Gastroesophageal sphincter (tissue), 3 donors: Measurements from ENCODE around the gene PRR5L.

Source experiments
- EP300 ChIP-seq: sonication (generic); formaldehyde crosslinking; IDR thresholded peaks from one replicate; pipeline ENCODE4 v1.6.1; 2017; ENCODE audit warnings: antibody characterized with exemption, mild to moderate bottlenecking
- POLR2A ChIP-seq, 2 donors: fragments of 450-650 bp; IDR thresholded peaks; one replicate each; pipeline ENCODE4 v1.6.1; 2017; ENCODE audit warnings: antibody characterized with exemption in 2 of 2, mild to moderate bottlenecking in 2 of 2, moderate library complexity in 1 of 2
- POLR2AphosphoS5 ChIP-seq: sonication (generic); formaldehyde crosslinking; IDR thresholded peaks from one replicate; pipeline ENCODE4 v1.6.1; 2017; ENCODE audit warnings: antibody characterized with exemption
- TF ChIP-seq, protein P1 (sequence below), 4 experiments: fragments of 200-600 bp in 2 of 4; fragments of 450-650 bp in 2 of 4; sonication (generic) in 1 of 4; IDR thresholded peaks; one replicate each; pipeline ENCODE4 v1.5.1; 2017 to 2019; ENCODE audit warnings: antibody characterized with exemption in 4 of 4, mild to moderate bottlenecking in 2 of 4, moderate library complexity in 2 of 4

DNA sequence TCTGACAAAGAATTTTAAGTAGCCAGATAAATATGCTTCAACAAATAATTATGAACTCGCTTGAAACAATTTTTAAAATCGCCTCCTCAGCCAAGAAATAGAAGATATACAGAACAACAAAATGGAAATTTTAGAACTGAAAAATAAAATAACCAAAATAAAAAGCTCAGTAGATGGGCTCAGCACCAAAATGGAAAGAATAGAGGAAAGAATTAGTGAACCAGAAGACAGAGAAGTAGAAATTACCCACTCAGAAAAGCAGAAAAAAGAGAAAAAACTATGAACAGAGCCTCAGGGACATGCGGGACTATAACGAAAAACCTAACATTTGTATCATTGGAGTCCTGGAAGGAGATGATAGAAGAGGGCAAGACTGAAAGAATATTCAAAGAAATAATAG, 14.2 kb upstream of the PRR5L start:
- TF ChIP-seq, protein P1, sequence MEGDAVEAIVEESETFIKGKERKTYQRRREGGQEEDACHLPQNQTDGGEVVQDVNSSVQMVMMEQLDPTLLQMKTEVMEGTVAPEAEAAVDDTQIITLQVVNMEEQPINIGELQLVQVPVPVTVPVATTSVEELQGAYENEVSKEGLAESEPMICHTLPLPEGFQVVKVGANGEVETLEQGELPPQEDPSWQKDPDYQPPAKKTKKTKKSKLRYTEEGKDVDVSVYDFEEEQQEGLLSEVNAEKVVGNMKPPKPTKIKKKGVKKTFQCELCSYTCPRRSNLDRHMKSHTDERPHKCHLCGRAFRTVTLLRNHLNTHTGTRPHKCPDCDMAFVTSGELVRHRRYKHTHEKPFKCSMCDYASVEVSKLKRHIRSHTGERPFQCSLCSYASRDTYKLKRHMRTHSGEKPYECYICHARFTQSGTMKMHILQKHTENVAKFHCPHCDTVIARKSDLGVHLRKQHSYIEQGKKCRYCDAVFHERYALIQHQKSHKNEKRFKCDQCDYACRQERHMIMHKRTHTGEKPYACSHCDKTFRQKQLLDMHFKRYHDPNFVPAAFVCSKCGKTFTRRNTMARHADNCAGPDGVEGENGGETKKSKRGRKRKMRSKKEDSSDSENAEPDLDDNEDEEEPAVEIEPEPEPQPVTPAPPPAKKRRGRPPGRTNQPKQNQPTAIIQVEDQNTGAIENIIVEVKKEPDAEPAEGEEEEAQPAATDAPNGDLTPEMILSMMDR (IDR thresholded peaks at IDR 0.05) = no peak
- no peak for TF ChIP-seq POLR2AphosphoS5
- TF ChIP-seq POLR2A (IDR thresholded peaks at IDR 0.05) = no peak
- TF ChIP-seq EP300 = no peak
